Hepatocyte (in vitro differentiated cells): ENCODE results near the gene CYP2A6.

Source experiments
- EZH2 ChIP-seq: fragments of 200-600 bp; sonication (generic); IDR thresholded peaks from 2 replicates; pipeline ENCODE4 v1.6.1; 2016; ENCODE audit warnings: antibody characterized with exemption, mild to moderate bottlenecking, borderline replicate concordance
- EZH2phosphoT487 ChIP-seq: fragments of 200-600 bp; sonication (generic); IDR thresholded peaks from one replicate; pipeline ENCODE4 v1.6.1; 2018; ENCODE audit warnings: antibody characterized with exemption, mild to moderate bottlenecking, low read depth, moderate library complexity; ENCODE audit not compliant: unreplicated experiment, severe bottlenecking
- TF ChIP-seq, protein P1 (sequence below): fragments of 200-600 bp; sonication (generic); IDR thresholded peaks from 2 replicates; pipeline ENCODE4 v1.5.1; 2016; ENCODE audit warnings: antibody characterized with exemption, mild to moderate bottlenecking; ENCODE audit not compliant: poor library complexity

DNA sequence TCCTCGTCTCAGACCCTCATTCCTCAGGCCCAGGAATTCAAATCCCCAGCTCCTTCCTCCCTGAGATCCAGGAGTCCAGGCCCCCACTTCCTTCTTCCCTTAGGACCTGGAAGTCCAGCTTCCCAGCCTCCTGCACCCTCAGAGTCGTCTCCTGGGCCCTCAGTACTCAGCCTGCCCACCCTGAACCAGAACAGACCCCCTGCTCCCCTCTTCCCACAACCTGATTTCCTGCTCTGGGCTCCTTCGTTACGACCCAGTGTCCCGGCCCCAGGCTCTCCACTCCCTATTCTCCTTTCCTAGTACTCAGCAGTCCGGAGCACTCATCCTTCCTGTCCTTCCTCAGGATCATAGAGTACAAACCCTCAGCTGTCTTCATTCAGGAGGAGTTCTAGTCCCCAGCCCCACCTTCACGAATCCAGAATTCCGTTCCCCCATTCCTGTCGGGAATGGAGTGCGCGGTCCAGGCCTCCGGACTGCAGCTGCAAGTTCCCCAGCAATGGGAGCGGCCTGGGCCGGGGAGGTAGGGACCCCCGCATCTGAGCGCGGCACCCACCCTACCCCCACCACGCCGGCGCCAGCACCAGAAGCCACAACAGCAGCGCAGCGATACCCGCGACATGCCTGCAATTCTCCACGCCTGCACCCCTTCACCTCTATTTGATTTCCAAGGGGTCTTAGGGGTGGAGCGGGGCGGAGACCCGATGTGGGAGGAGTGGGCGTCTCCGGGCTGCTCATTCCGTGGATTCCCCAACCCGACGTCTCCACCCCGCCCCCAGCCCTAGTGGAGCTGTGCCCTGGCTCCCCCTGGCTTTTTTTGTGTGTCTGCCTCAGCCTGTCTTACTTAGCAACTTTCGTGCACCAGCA lies 38.5 kb downstream of the CYP2A6 start:
- TF ChIP-seq, protein P1, sequence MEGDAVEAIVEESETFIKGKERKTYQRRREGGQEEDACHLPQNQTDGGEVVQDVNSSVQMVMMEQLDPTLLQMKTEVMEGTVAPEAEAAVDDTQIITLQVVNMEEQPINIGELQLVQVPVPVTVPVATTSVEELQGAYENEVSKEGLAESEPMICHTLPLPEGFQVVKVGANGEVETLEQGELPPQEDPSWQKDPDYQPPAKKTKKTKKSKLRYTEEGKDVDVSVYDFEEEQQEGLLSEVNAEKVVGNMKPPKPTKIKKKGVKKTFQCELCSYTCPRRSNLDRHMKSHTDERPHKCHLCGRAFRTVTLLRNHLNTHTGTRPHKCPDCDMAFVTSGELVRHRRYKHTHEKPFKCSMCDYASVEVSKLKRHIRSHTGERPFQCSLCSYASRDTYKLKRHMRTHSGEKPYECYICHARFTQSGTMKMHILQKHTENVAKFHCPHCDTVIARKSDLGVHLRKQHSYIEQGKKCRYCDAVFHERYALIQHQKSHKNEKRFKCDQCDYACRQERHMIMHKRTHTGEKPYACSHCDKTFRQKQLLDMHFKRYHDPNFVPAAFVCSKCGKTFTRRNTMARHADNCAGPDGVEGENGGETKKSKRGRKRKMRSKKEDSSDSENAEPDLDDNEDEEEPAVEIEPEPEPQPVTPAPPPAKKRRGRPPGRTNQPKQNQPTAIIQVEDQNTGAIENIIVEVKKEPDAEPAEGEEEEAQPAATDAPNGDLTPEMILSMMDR: peak; percentile 34
- TF ChIP-seq EZH2: no peak
- no peak for TF ChIP-seq EZH2phosphoT487
